Nephron progenitor cell (in vitro differentiated cells): ENCODE measurements around the gene BRD1.
A peak's percentile ranks its signal among the peaks of the same experiment; 100 is the strongest.

Experiments
- DNase-seq: peaks from one replicate; pipeline ENCODE4 v3.0.0; 2021
- H3K27ac Mint-ChIP-seq: 2 replicates; pipeline ENCODE4 v1.8.0; 2021; ENCODE audit warnings: mild to moderate bottlenecking, moderate library complexity, mixed read lengths
- H3K27me3 Mint-ChIP-seq: 2 replicates; pipeline ENCODE4 v1.8.0; 2021; ENCODE audit warnings: mild to moderate bottlenecking, low read depth, mixed read lengths; ENCODE audit not compliant: poor library complexity
- H3K36me3 Mint-ChIP-seq: 2 replicates; pipeline ENCODE4 v1.8.0; 2021; ENCODE audit warnings: low read depth, mixed read lengths
- H3K4me1 Mint-ChIP-seq: 2 replicates; pipeline ENCODE4 v1.8.0; 2021; ENCODE audit warnings: mixed read lengths
- H3K4me3 Mint-ChIP-seq: 2 replicates; pipeline ENCODE4 v1.8.0; 2021; ENCODE audit warnings: mild to moderate bottlenecking, moderate library complexity, mixed read lengths
- H3K9me3 Mint-ChIP-seq: 2 replicates; pipeline ENCODE4 v1.8.0; 2021; ENCODE audit warnings: mild to moderate bottlenecking, moderate library complexity, mixed read lengths
- TF ChIP-seq, protein P1 (sequence below): fragments of 200-600 bp; sonication (generic); IDR thresholded peaks from 2 replicates; pipeline ENCODE4 v1.5.0; 2021; ENCODE audit warnings: antibody characterized with exemption

BRD1 gene

DNA sequence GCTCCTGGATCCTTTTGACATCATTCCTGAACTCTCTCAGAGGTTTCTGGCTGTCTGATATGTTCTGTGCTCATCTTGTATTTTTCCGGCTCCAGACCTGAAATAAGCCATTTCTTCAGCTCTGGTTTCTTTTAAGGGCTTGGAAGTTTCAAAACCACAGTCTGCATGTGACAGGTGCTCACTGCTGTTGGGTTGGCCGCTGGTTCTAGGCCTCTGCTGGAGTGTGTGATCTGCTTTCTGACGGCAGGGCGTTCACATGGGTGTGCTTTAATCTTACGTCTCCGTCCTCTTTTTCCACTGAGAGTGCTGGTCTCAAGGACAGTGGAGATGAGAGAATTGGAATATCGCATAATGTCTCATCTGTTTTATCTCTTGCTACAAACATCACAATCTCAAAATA, 36.3 kb upstream of the BRD1 start:
- TF ChIP-seq, protein P1, sequence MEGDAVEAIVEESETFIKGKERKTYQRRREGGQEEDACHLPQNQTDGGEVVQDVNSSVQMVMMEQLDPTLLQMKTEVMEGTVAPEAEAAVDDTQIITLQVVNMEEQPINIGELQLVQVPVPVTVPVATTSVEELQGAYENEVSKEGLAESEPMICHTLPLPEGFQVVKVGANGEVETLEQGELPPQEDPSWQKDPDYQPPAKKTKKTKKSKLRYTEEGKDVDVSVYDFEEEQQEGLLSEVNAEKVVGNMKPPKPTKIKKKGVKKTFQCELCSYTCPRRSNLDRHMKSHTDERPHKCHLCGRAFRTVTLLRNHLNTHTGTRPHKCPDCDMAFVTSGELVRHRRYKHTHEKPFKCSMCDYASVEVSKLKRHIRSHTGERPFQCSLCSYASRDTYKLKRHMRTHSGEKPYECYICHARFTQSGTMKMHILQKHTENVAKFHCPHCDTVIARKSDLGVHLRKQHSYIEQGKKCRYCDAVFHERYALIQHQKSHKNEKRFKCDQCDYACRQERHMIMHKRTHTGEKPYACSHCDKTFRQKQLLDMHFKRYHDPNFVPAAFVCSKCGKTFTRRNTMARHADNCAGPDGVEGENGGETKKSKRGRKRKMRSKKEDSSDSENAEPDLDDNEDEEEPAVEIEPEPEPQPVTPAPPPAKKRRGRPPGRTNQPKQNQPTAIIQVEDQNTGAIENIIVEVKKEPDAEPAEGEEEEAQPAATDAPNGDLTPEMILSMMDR, result no peak
- peaks cover 3% of the 10 kb centered on the region for H3K4me1 Mint-ChIP-seq
- no peak for DNase-seq
- H3K27ac Mint-ChIP-seq, result no peak overlapping the region
- no peak overlapping the region for H3K4me3 Mint-ChIP-seq
- peaks cover 72% of the 10 kb centered on the region for H3K9me3 Mint-ChIP-seq
- peaks cover 4% of the 10 kb centered on the region for H3K27me3 Mint-ChIP-seq
- peaks cover 84% of the 10 kb centered on the region for H3K36me3 Mint-ChIP-seq

DNA sequence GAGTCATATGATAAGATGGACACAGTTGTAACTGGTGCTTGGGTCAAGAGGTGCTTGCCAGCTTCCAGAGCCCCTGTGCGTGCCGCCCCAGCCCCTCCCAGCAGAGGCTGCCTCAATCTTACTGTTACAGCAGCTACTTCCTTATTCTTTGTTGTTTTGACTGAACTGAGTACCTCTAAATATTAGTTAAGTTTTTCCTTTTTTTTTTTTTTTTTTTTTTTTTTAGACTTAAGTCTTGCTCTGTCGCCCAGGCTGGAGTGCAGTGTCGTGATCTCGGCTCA, 34.8 kb upstream of the BRD1 start:
- Mint-ChIP-seq H3K27ac (peak overlapping the region; percentile 81), H3K36me3 (peaks cover 78% of the 10 kb centered on the region), H3K9me3 (peaks cover 57% of the 10 kb centered on the region), H3K4me3 (no peak overlapping the region), H3K27me3 (peaks cover 4% of the 10 kb centered on the region), H3K4me1 (peaks cover 14% of the 10 kb centered on the region)
- TF ChIP-seq, protein P1, result no peak
- DNase-seq, result no peak

DNA sequence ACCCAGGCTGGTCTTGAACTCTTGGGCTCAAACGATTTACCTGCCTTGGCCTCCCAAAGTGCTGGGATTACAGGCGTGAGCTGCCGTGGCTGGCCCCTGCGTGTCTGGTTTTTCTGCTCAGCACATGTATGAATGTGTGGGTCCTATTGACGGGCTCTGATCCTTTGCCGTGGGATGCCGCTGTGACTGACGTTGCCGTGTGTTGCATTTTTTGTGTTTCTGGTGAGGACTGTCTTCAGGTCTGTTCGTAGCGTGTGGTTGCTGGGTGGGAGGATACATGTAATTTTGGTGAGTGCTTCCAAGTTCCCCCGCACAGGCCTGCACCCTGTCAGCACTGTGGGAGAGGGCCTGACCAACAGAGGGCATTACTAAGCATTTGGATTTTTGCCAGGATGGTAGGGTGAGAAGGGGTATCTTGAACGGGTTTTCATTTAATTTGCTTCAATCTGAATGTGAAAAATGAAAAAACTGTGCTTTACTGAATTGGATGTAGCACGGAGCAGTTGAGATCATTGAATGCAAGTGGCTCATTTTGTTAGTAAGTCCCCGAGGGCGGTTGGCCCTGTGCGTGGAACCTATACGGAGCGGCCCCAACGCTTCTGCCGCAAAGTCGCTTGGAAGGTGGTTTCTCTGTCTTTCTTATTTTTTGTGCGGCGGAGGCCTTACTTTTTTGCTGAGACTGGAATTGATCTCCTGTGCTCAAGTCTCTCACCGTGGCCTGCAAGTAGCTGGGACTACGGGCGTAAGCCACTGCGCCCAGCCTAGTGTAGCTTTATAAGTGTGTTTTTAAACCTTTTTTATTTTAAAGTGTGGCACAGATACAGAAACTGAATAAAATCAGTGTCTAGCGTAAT, 34.2 kb upstream of the BRD1 start:
- peaks cover 72% of the 10 kb centered on the region for H3K36me3 Mint-ChIP-seq
- peaks cover 52% of the 10 kb centered on the region for H3K9me3 Mint-ChIP-seq
- TF ChIP-seq, protein P1, result no peak
- H3K4me1 Mint-ChIP-seq, result peaks cover 20% of the 10 kb centered on the region
- no peak overlapping the region for H3K4me3 Mint-ChIP-seq
- peaks cover 4% of the 10 kb centered on the region for H3K27me3 Mint-ChIP-seq
- peak overlapping the region; percentile 81 for H3K27ac Mint-ChIP-seq
- no peak for DNase-seq

DNA sequence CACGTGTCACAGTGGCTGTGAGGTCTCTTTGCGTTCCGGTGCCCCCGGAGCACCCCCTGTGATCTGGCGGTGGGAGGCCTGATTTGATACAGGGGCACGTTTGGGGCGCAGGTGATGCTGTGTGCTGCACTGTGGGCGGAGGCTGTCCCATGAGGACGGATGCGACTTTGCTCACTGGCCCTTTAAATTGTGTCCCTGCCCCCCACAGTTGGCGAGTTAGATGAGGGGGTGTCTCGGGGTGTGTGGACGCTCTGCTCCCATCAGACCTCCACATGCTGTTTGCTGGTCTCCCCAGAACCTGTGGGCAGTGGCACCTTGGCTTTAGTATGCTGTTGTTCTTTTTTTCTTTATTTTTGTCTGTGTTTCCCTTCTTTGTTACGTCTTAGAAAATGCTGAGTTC, 31.2 kb upstream of the BRD1 start:
- Mint-ChIP-seq H3K36me3 (peaks cover 42% of the 10 kb centered on the region), H3K4me3 (no peak overlapping the region), H3K4me1 (peaks cover 41% of the 10 kb centered on the region), H3K27ac (no peak overlapping the region), H3K27me3 (peaks cover 4% of the 10 kb centered on the region), H3K9me3 (peaks cover 21% of the 10 kb centered on the region)
- DNase-seq, result no peak
- TF ChIP-seq, protein P1, result no peak

DNA sequence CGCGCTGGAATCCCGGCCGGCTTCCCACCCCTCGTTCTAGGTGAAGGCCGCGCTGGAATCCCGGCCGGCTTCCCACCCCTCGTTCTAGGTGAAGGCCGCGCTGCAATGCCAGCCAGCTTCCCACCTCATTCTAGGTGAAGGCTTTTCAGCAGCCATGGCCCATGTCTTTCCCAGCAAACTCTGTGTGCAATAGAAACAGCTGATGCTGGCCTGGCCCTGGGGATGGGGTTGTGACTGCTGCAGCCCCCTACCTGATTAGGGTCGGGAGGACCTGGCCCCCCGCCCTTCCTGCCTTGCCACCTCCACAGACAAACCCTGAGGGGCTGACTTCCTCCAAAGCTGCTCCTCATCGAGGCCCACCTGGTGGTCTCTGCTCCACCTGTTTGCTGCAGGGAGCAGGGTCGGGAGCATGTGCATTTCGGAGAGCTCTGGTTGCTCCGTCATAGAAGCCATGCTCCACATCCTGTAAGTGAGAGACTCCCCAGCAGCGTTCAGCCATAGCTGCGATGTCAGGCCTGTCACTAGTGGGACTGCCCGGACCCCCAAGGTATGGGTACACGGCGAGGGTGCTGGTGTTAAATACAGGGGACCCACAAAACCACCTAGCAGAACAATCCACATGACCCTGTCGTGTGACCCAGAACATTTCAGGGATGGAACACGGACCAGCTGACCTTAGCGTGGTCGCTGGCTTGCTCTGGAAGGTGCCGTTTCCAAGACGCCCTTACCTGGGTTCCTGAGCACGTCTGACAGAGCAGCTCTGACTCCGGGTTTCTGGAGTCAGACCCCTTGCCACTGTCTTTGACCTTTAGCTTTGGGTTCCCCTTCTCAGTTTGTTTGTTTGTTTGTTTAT, 29.3 kb upstream of the BRD1 start:
- no peak overlapping the region for H3K27ac Mint-ChIP-seq
- H3K4me3 Mint-ChIP-seq, result no peak overlapping the region
- peaks cover 5% of the 10 kb centered on the region for H3K9me3 Mint-ChIP-seq
- TF ChIP-seq, protein P1, result no peak
- H3K36me3 Mint-ChIP-seq, result peaks cover 26% of the 10 kb centered on the region
- H3K4me1 Mint-ChIP-seq, result peaks cover 41% of the 10 kb centered on the region
- no peak for DNase-seq
- peaks cover 15% of the 10 kb centered on the region for H3K27me3 Mint-ChIP-seq
